Calu3 (cell line): Measurements from ENCODE around the gene C11orf42. TPM values are rescaled to one million over a fixed set of nuclear protein-coding genes. Genes with fewer than 3 reads are reported as not detected.

Source experiments
- BruUV-seq: library from RNA; stranded (reverse); fragments of 400-500 nt; replicated peaks from 2 replicates; lab custom pipeline; 2021; lab: Mats Ljungman, UMichigan
- CTCF ChIA-PET: fragments of 300-600 bp; sonication (Branson Sonifier 250); formaldehyde crosslinking; loops from one replicate; lab custom pipeline; 2022; ENCODE audit warnings: antibody characterized with exemption; lab: Charles Lee
- DNase-seq: peaks from one replicate; pipeline ENCODE4 v3.0.0; 2022
- H3K27ac Mint-ChIP-seq: one replicate; pipeline ENCODE4 v1.8.0; 2022; ENCODE audit warnings: mixed read lengths; ENCODE audit not compliant: unreplicated experiment
- H3K27me3 Mint-ChIP-seq: one replicate; pipeline ENCODE4 v1.8.0; 2022; ENCODE audit warnings: mixed read lengths; ENCODE audit not compliant: unreplicated experiment
- H3K36me3 Mint-ChIP-seq: one replicate; pipeline ENCODE4 v1.8.0; 2022; ENCODE audit warnings: mild to moderate bottlenecking, moderate library complexity, mixed read lengths; ENCODE audit not compliant: insufficient read depth, unreplicated experiment
- H3K4me1 Mint-ChIP-seq: one replicate; pipeline ENCODE4 v1.8.0; 2022; ENCODE audit warnings: mild to moderate bottlenecking, low read depth, mixed read lengths; ENCODE audit not compliant: unreplicated experiment
- H3K4me3 Mint-ChIP-seq: one replicate; pipeline ENCODE4 v1.8.0; 2022; ENCODE audit warnings: mild to moderate bottlenecking, low read depth, moderate library complexity, mixed read lengths; ENCODE audit not compliant: unreplicated experiment
- H3K9me3 Mint-ChIP-seq: one replicate; pipeline ENCODE4 v1.8.0; 2022; ENCODE audit warnings: low read depth, mixed read lengths; ENCODE audit not compliant: unreplicated experiment
- CTCF ChIP-seq: fragments of 200-600 bp; IDR thresholded peaks from one replicate; pipeline ENCODE4 v1.8.0; 2022; ENCODE audit warnings: antibody characterized with exemption; ENCODE audit not compliant: unreplicated experiment
- intact Hi-C: fragments of 100-400 bp; cut with micrococcal nuclease; formaldehyde crosslinking; loops from one replicate; pipeline ENCODE4 v1.10.0; 2022; ENCODE audit not compliant: unreplicated experiment
- total RNA-seq: library from RNA; stranded (reverse); gene quantifications from 2 replicates; pipeline ENCODE4 v1.2.3, GENCODE V29; 2022

C11orf42 gene
- total RNA-seq, 1 experiment from 2014 or later = not detected

GRCh38 chr11:6210274-6210955 is 5.1 kb downstream of the C11orf42 start:
- Mint-ChIP-seq H3K9me3 (no peaks in the 10 kb centered on the region), H3K27ac (no peak overlapping the region), H3K36me3 (peaks cover 4% of the 10 kb centered on the region), H3K4me3 (no peak overlapping the region), H3K4me1 (peaks cover 9% of the 10 kb centered on the region), H3K27me3 (no peaks in the 10 kb centered on the region)
- no TSS peak for BruUV-seq
- DNase-seq = no peak
- CTCF ChIA-PET = no interaction called here
- no peak for TF ChIP-seq CTCF
- intact Hi-C loops = no loop called here

GRCh38 chr11:6214530-6214929 is 9.2 kb downstream of the C11orf42 start:
- Mint-ChIP-seq H3K9me3 (no peaks in the 10 kb centered on the region), H3K36me3 (peaks cover 5% of the 10 kb centered on the region), H3K27ac (no peak overlapping the region), H3K4me3 (no peak overlapping the region), H3K4me1 (peaks cover 3% of the 10 kb centered on the region), H3K27me3 (no peaks in the 10 kb centered on the region)
- CTCF ChIA-PET = no interaction called here
- no TSS peak for BruUV-seq
- intact Hi-C loops = no loop called here
- no peak for DNase-seq
- TF ChIP-seq CTCF = no peak

- no peaks in the 10 kb centered on the region for H3K4me1 Mint-ChIP-seq
- no peaks in the 10 kb centered on the region for H3K9me3 Mint-ChIP-seq
- peaks cover 5% of the 10 kb centered on the region for H3K36me3 Mint-ChIP-seq
- CTCF ChIA-PET = interaction anchor here (1.5 kb wide), 1 partner anchor 147 kb away, joined by 3 read pairs; no protein-coding TSS in a partner anchor
- intact Hi-C loops = no loop called here
- H3K4me3 Mint-ChIP-seq = no peak overlapping the region
- H3K27me3 Mint-ChIP-seq = no peaks in the 10 kb centered on the region
- TF ChIP-seq CTCF = no peak
- no peak overlapping the region for H3K27ac Mint-ChIP-seq
- BruUV-seq = TSS peak; percentile 10
- no peak for DNase-seq
Measured at GRCh38 chr11:6216501-6216900, 11.1 kb downstream of the C11orf42 start.

GRCh38 chr11:6217722-6218121 is 12.4 kb downstream of the C11orf42 start:
- H3K27ac Mint-ChIP-seq = no peak overlapping the region
- H3K36me3 Mint-ChIP-seq = peaks cover 5% of the 10 kb centered on the region
- BruUV-seq = no TSS peak
- no peaks in the 10 kb centered on the region for H3K9me3 Mint-ChIP-seq
- CTCF ChIA-PET = interaction anchor here (0.7 kb wide), 1 partner anchor 9 kb away, joined by 6 read pairs; no protein-coding TSS in a partner anchor
- no peak overlapping the region for H3K4me3 Mint-ChIP-seq
- intact Hi-C loops = no loop called here
- TF ChIP-seq CTCF = no peak
- no peak for DNase-seq
- H3K27me3 Mint-ChIP-seq = no peaks in the 10 kb centered on the region
- H3K4me1 Mint-ChIP-seq = no peaks in the 10 kb centered on the region
